Memory B cell (primary cell): ENCODE results near the gene TCEA3.

Experiments
- ATAC-seq: fragments of 150-1000 bp; cut with Tn5 transposase; 2 replicates; pipeline ENCODE4 v1.10.0; 2021; ENCODE audit warnings: low read depth, mild to moderate bottlenecking, moderate library complexity
- DNase-seq, 2 donors: peaks; one replicate each; pipeline ENCODE4 v3.0.0; 2022; ENCODE audit warnings: low spot score in 2 of 2
- H3K27ac Mint-ChIP-seq: one replicate; pipeline ENCODE4 v1.8.0; 2022; ENCODE audit warnings: mild to moderate bottlenecking, moderate library complexity, mixed read lengths
- H3K27me3 Mint-ChIP-seq: one replicate; pipeline ENCODE4 v1.8.0; 2022; ENCODE audit warnings: mixed read lengths
- H3K36me3 Mint-ChIP-seq: one replicate; pipeline ENCODE4 v1.8.0; 2022; ENCODE audit warnings: mild to moderate bottlenecking, mixed read lengths
- H3K4me1 Mint-ChIP-seq: one replicate; pipeline ENCODE4 v1.8.0; 2022; ENCODE audit warnings: mixed read lengths
- H3K4me3 Mint-ChIP-seq: one replicate; pipeline ENCODE4 v1.8.0; 2022; ENCODE audit warnings: mild to moderate bottlenecking, moderate library complexity, mixed read lengths
- H3K9me3 Mint-ChIP-seq: one replicate; pipeline ENCODE4 v1.8.0; 2022; ENCODE audit warnings: mixed read lengths

The TCEA3 gene

GRCh38 chr1:23343221-23344110 lies 81.1 kb downstream of the TCEA3 start:
- peak overlapping the region; percentile 87 for H3K4me3 Mint-ChIP-seq
- H3K27me3 Mint-ChIP-seq, result no peaks in the 10 kb centered on the region
- peak overlapping the region; percentile 88 for H3K27ac Mint-ChIP-seq
- H3K4me1 Mint-ChIP-seq, result peaks cover 35% of the 10 kb centered on the region
- peak in 1 of 2 donors; percentile 18 for DNase-seq
- peaks cover 2% of the 10 kb centered on the region for H3K36me3 Mint-ChIP-seq
- peak; percentile 4 for ATAC-seq
- peaks cover 2% of the 10 kb centered on the region for H3K9me3 Mint-ChIP-seq

GRCh38 chr1:23341931-23342692 lies 82.4 kb downstream of the TCEA3 start:
- H3K27ac Mint-ChIP-seq, result peak overlapping the region; percentile 88
- no peak for ATAC-seq
- peak overlapping the region; percentile 87 for H3K4me3 Mint-ChIP-seq
- H3K9me3 Mint-ChIP-seq, result peaks cover 2% of the 10 kb centered on the region
- H3K4me1 Mint-ChIP-seq, result peaks cover 37% of the 10 kb centered on the region
- DNase-seq, result no peak
- peaks cover 4% of the 10 kb centered on the region for H3K36me3 Mint-ChIP-seq
- H3K27me3 Mint-ChIP-seq, result no peaks in the 10 kb centered on the region

GRCh38 chr1:23339632-23340031 lies 84.9 kb downstream of the TCEA3 start:
- ATAC-seq (no peak), DNase-seq (no peak)
- peaks cover 9% of the 10 kb centered on the region for H3K36me3 Mint-ChIP-seq
- H3K4me3 Mint-ChIP-seq, result peak overlapping the region; percentile 45
- H3K27me3 Mint-ChIP-seq, result no peaks in the 10 kb centered on the region
- H3K27ac Mint-ChIP-seq, result peak overlapping the region; percentile 45
- no peaks in the 10 kb centered on the region for H3K9me3 Mint-ChIP-seq
- H3K4me1 Mint-ChIP-seq, result peaks cover 32% of the 10 kb centered on the region

GRCh38 chr1:23337869-23338268 lies 86.7 kb downstream of the TCEA3 start:
- ATAC-seq, result no peak
- H3K4me1 Mint-ChIP-seq, result peaks cover 32% of the 10 kb centered on the region
- H3K36me3 Mint-ChIP-seq, result peaks cover 17% of the 10 kb centered on the region
- no peak overlapping the region for H3K4me3 Mint-ChIP-seq
- H3K27ac Mint-ChIP-seq, result no peak overlapping the region
- H3K9me3 Mint-ChIP-seq, result no peaks in the 10 kb centered on the region
- DNase-seq, result no peak
- no peaks in the 10 kb centered on the region for H3K27me3 Mint-ChIP-seq

- H3K27ac Mint-ChIP-seq, result no peak overlapping the region
- H3K27me3 Mint-ChIP-seq, result no peaks in the 10 kb centered on the region
- H3K4me3 Mint-ChIP-seq, result no peak overlapping the region
- H3K36me3 Mint-ChIP-seq, result peaks cover 34% of the 10 kb centered on the region
- ATAC-seq (no peak), DNase-seq (no peak)
- no peaks in the 10 kb centered on the region for H3K9me3 Mint-ChIP-seq
- H3K4me1 Mint-ChIP-seq, result peaks cover 11% of the 10 kb centered on the region
Observed at GRCh38 chr1:23331713-23332112, 92.8 kb downstream of the TCEA3 start.
